Neural cell (in vitro differentiated cells): ENCODE results near the gene GRAMD1C. TPM values are rescaled to one million over a fixed set of nuclear protein-coding genes. Genes with fewer than 3 reads are reported as not detected.

Experiments used
- H2AFZ ChIP-seq: fragments of 200-600, 300-800 bp; sonication (generic), shearing (Covaris generic); 2 replicates; pipeline ENCODE4 v1.6.0; 2014; ENCODE audit warnings: low read depth, mild to moderate bottlenecking, antibody characterized with exemption, low read length, moderate library complexity
- H3F3A ChIP-seq: fragments of 200-600 bp; shearing (Covaris generic); 2 replicates; pipeline ENCODE4 v1.6.1; 2016; ENCODE audit warnings: mild to moderate bottlenecking, moderate library complexity, mixed read lengths, antibody characterized with exemption, low read length; ENCODE audit not compliant: insufficient read depth, poor library complexity, severe bottlenecking
- H3K27ac ChIP-seq: fragments of 200-600, 300-800 bp; sonication (generic), shearing (Covaris generic); 2 replicates; pipeline ENCODE4 v1.5.1; 2014; ENCODE audit warnings: mild to moderate bottlenecking, low read length, moderate library complexity
- H3K27me3 ChIP-seq: fragments of 300-800, 200-600 bp; sonication (generic), shearing (Covaris generic); 2 replicates; pipeline ENCODE4 v1.6.0; 2014; ENCODE audit warnings: mild to moderate bottlenecking, low read depth, low read length, moderate library complexity; ENCODE audit not compliant: insufficient read depth
- H3K36me3 ChIP-seq: fragments of 300-800, 200-600 bp; sonication (generic), shearing (Covaris generic); 2 replicates; pipeline ENCODE4 v1.5.1; 2014; ENCODE audit warnings: mild to moderate bottlenecking, antibody characterized with exemption, low read length, moderate library complexity; ENCODE audit not compliant: insufficient read depth
- H3K4me2 ChIP-seq: fragments of 300-800, 200-600 bp; sonication (generic), shearing (Covaris generic); 2 replicates; pipeline ENCODE4 v1.6.0; 2014; ENCODE audit warnings: mild to moderate bottlenecking, low read length
- H3K4me3 ChIP-seq: fragments of 300-800, 200-600 bp; sonication (generic), shearing (Covaris generic); 2 replicates; pipeline ENCODE4 v1.5.1; 2014; ENCODE audit warnings: mild to moderate bottlenecking, low read length, moderate library complexity
- H3K79me2 ChIP-seq: fragments of 200-600 bp; shearing (Covaris generic); replicated peaks from 2 replicates; pipeline ENCODE4 v1.6.0; 2014; ENCODE audit warnings: mild to moderate bottlenecking, low read length, moderate library complexity; ENCODE audit not compliant: insufficient read depth
- H3K9ac ChIP-seq: fragments of 300-800, 200-600 bp; sonication (generic), shearing (Covaris generic); 2 replicates; pipeline ENCODE4 v1.6.1; 2016; ENCODE audit warnings: mild to moderate bottlenecking, low read length, mixed read lengths
- H3K9me2 ChIP-seq: fragments of 200-600 bp; shearing (Covaris generic); 2 replicates; pipeline ENCODE4 v1.6.1; 2016; ENCODE audit warnings: mild to moderate bottlenecking, low read length, mixed read lengths; ENCODE audit not compliant: insufficient read depth
- H3K9me3 ChIP-seq: fragments of 200-600, 300-800 bp; sonication (generic), shearing (Covaris generic); 2 replicates; pipeline ENCODE4 v1.6.1; 2016; ENCODE audit warnings: mild to moderate bottlenecking, mixed run types, low read length, moderate library complexity, mixed read lengths
- H4K20me1 ChIP-seq: fragments of 200-600 bp; shearing (Covaris generic); 2 replicates; pipeline ENCODE4 v1.6.1; 2016; ENCODE audit warnings: mild to moderate bottlenecking, mixed run types; ENCODE audit not compliant: insufficient read depth
- CTCF ChIP-seq: fragments of 450-650 bp; IDR thresholded peaks from 2 replicates; pipeline ENCODE4 v1.5.1; 2014; ENCODE audit warnings: antibody characterized with exemption, mild to moderate bottlenecking, moderate library complexity; ENCODE audit not compliant: poor library complexity, severe bottlenecking
- EP300 ChIP-seq: fragments of 450-650 bp; conservative IDR thresholded peaks from 2 replicates; pipeline ENCODE4 v1.6.1; 2014; ENCODE audit warnings: antibody characterized with exemption, mild to moderate bottlenecking, moderate library complexity; ENCODE audit not compliant: poor library complexity, severe bottlenecking
- EZH2 ChIP-seq: fragments of 200-600, 300-800 bp; shearing (Covaris generic), sonication (generic); IDR thresholded peaks from 2 replicates; pipeline ENCODE4 v1.6.1; 2014; ENCODE audit warnings: antibody characterized with exemption, low read length, borderline replicate concordance, mild to moderate bottlenecking; ENCODE audit not compliant: insufficient read depth, poor library complexity, severe bottlenecking
- MXI1 ChIP-seq: fragments of 450-650 bp; conservative IDR thresholded peaks from 2 replicates; pipeline ENCODE4 v1.6.1; 2014; ENCODE audit warnings: antibody characterized with exemption, mild to moderate bottlenecking; ENCODE audit not compliant: poor library complexity, severe bottlenecking
- POLR2AphosphoS5 ChIP-seq: IDR thresholded peaks from 2 replicates; pipeline ENCODE4 v1.6.1; 2012
- RAD21 ChIP-seq: fragments of 450-650 bp; conservative IDR thresholded peaks from 2 replicates; pipeline ENCODE4 v1.6.1; 2014; ENCODE audit warnings: antibody characterized with exemption, mild to moderate bottlenecking, moderate library complexity
- REST ChIP-seq: IDR thresholded peaks from 2 replicates; pipeline ENCODE4 v1.6.1; 2012; ENCODE audit warnings: borderline replicate concordance
- SMC3 ChIP-seq: fragments of 450-650 bp; conservative IDR thresholded peaks from 2 replicates; pipeline ENCODE4 v1.6.1; 2014; ENCODE audit warnings: antibody characterized with exemption, mild to moderate bottlenecking, moderate library complexity; ENCODE audit not compliant: poor library complexity
- TAF1 ChIP-seq: IDR thresholded peaks from 2 replicates; pipeline ENCODE4 v1.6.1; 2012; ENCODE audit warnings: low read depth
- polyA plus RNA-seq: library from polyadenylated mRNA; depleted of rRNA; stranded (reverse); fragments of >200 nt; gene quantifications from 2 replicates; pipeline ENCODE4 v1.2.3, GENCODE V29; 2014

Gene GRAMD1C
- polyA plus RNA-seq, 1 donor from 2014 or later, result 31.0 TPM

DNA sequence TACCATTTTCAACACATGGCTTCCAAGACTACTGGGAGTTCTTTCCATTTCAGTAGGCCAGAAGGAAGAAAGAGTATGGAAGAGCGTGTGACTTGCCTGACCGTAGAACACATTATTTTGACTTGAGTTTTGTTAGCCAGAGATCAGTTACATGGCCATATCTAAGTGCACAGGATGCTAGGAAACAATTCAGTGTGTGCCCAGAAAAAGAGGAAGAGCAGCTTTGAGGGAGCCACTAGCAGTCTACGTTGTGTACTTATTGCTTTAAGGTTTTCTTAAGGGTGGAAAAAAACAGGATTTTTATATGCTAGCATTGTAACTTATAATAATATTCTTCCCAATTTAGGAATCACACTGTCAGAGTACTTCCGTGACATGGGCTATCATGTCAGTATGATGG lies 44.1 kb upstream of the GRAMD1C start:
- H2AFZ ChIP-seq, result no peak overlapping the region
- TF ChIP-seq MXI1, result no peak
- TF ChIP-seq EZH2, result no peak
- no peak for TF ChIP-seq RAD21
- TF ChIP-seq EP300, result no peak
- no peak for TF ChIP-seq SMC3
- no peak for TF ChIP-seq TAF1
- TF ChIP-seq REST, result no peak
- TF ChIP-seq POLR2AphosphoS5, result no peak
- TF ChIP-seq CTCF, result no peak
- H3K27me3 ChIP-seq, result no peaks in the 10 kb centered on the region
- no peaks in the 10 kb centered on the region for H3K9me2 ChIP-seq
- no peaks in the 10 kb centered on the region for H3F3A ChIP-seq
- no peak overlapping the region for H3K9ac ChIP-seq
- no peaks in the 10 kb centered on the region for H3K79me2 ChIP-seq
- no peak overlapping the region for H3K4me3 ChIP-seq
- no peaks in the 10 kb centered on the region for H3K9me3 ChIP-seq
- no peaks in the 10 kb centered on the region for H4K20me1 ChIP-seq
- H3K27ac ChIP-seq, result no peak overlapping the region
- H3K4me2 ChIP-seq, result no peak overlapping the region
- peaks cover 2% of the 10 kb centered on the region for H3K36me3 ChIP-seq

DNA sequence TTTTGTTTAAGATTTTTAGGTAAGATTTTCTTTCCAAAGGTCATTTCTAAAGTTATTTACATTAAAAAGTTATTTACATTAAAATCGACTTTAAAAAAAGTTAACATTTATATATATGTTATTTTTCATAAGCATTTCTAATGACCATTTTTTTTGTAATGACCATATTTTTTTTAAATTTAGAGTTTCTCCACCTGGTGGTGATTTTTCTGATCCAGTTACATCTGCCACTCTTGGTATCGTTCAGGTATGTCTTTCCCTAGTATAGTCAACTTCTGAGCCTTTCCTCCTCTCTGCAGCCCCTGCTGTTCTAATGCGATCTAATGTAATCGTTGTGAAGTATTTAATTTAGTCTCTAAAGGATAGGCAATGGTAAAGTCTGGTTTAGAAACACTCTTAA lies 42.9 kb upstream of the GRAMD1C start:
- no peaks in the 10 kb centered on the region for H3F3A ChIP-seq
- H3K4me2 ChIP-seq, result no peak overlapping the region
- TF ChIP-seq EP300 (no peak), POLR2AphosphoS5 (no peak), CTCF (no peak), SMC3 (no peak), REST (no peak), MXI1 (no peak), TAF1 (no peak), EZH2 (no peak), RAD21 (no peak)
- peaks cover 5% of the 10 kb centered on the region for H3K36me3 ChIP-seq
- H3K4me3 ChIP-seq, result no peak overlapping the region
- no peaks in the 10 kb centered on the region for H3K79me2 ChIP-seq
- H3K9me3 ChIP-seq, result no peaks in the 10 kb centered on the region
- no peaks in the 10 kb centered on the region for H3K27me3 ChIP-seq
- H3K9me2 ChIP-seq, result no peaks in the 10 kb centered on the region
- no peak overlapping the region for H3K27ac ChIP-seq
- H2AFZ ChIP-seq, result no peak overlapping the region
- no peak overlapping the region for H3K9ac ChIP-seq
- H4K20me1 ChIP-seq, result no peaks in the 10 kb centered on the region
